DMS153 treated with DMSO at 0.1 percent for 48 hours (cell line): ENCODE measurements around the gene CACNA2D3.
"Not testable (repeated sequence)": the region's sequence is repeated elsewhere in the genome, so short reads cannot be mapped to it uniquely, and the experiment has no call there.

Experiments
- DNase-seq: peaks from one replicate; lab custom pipeline; 2025; ENCODE audit not compliant: unreplicated experiment; lab: John Stamatoyannopoulos, UW

Gene CACNA2D3

GRCh38 chr3:54122324-54123002 is at the start of gene CACNA2D3:
CACNA2D3 (plus strand) TSS chr3:54122552.
- DNase-seq, result no peak

- DNase-seq, result no peak
Observed at GRCh38 chr3:54073386-54073785, 49.0 kb upstream of the CACNA2D3 start.

GRCh38 chr3:54079314-54079713 is 43.0 kb upstream of the CACNA2D3 start:
- DNase-seq, result no peak

GRCh38 chr3:54079730-54080325 is 42.5 kb upstream of the CACNA2D3 start:
- DNase-seq, result no peak

GRCh38 chr3:54083921-54084320 is 38.4 kb upstream of the CACNA2D3 start:
- DNase-seq, result no peak

GRCh38 chr3:54085936-54086335 is 36.4 kb upstream of the CACNA2D3 start:
- DNase-seq, result no peak

- no peak for DNase-seq
Observed at GRCh38 chr3:54086652-54087405, 35.5 kb upstream of the CACNA2D3 start.

GRCh38 chr3:54087581-54088410 is 34.6 kb upstream of the CACNA2D3 start:
- peak; percentile 4 for DNase-seq

GRCh38 chr3:54093491-54094248 is 28.7 kb upstream of the CACNA2D3 start:
- DNase-seq, result no peak

- DNase-seq, result no peak
Observed at GRCh38 chr3:54094926-54095325, 27.4 kb upstream of the CACNA2D3 start.

- DNase-seq, result no peak
Observed at GRCh38 chr3:54099381-54099780, 23.0 kb upstream of the CACNA2D3 start.

- DNase-seq, result no peak
Observed at GRCh38 chr3:54104084-54104483, 18.3 kb upstream of the CACNA2D3 start.

- not testable (repeated sequence) for DNase-seq
Observed at GRCh38 chr3:54116129-54116528, 6.2 kb upstream of the CACNA2D3 start.

GRCh38 chr3:54120657-54121413 is 1.5 kb upstream of the CACNA2D3 start:
- DNase-seq, result peak; percentile 16

- no peak for DNase-seq
Observed at GRCh38 chr3:54121414-54122323, 683 bp upstream of the CACNA2D3 start.

GRCh38 chr3:54123003-54123775 is 837 bp downstream of the CACNA2D3 start:
- DNase-seq, result no peak

GRCh38 chr3:54123776-54124196 is 1.4 kb downstream of the CACNA2D3 start:
- DNase-seq, result no peak

- DNase-seq, result no peak
Observed at GRCh38 chr3:54125300-54125699, 2.9 kb downstream of the CACNA2D3 start.
